Liver (tissue), 9 donors: ENCODE results near the gene AEN. TPM values are rescaled to one million over a fixed set of nuclear protein-coding genes. Genes with fewer than 3 reads are reported as not detected.

Source experiments
- DNase-seq: peaks from one replicate; pipeline ENCODE4 v3.0.0-alpha.2; 2017; ENCODE audit warnings: low spot score
- H3K27ac ChIP-seq, 2 donors: one replicate each; pipeline ENCODE4 v1.7.0; 2013; ENCODE audit warnings: inconsistent platforms in 2 of 2, low read length in 2 of 2, control low read depth in 1 of 2, low read depth in 1 of 2, mild to moderate bottlenecking in 1 of 2
- H3K27me3 ChIP-seq, 4 donors: one replicate each; pipeline versions ENCODE4 v1.6.1 to v1.7.0; 2013; ENCODE audit warnings: low read length in 3 of 4, inconsistent platforms in 1 of 4, mild to moderate bottlenecking in 1 of 4, moderate library complexity in 1 of 4; ENCODE audit not compliant: control insufficient read depth in 4 of 4, insufficient read depth in 4 of 4
- H3K36me3 ChIP-seq, 4 donors: one replicate each; pipeline versions ENCODE4 v1.6.1 to v1.7.0; 2013; ENCODE audit warnings: low read length in 3 of 4, mild to moderate bottlenecking in 3 of 4, low read depth in 1 of 4, moderate library complexity in 1 of 4; ENCODE audit not compliant: control insufficient read depth in 4 of 4, insufficient read depth in 3 of 4
- H3K4me1 ChIP-seq, 4 donors: one replicate each; pipeline versions ENCODE4 v1.6.1 to v1.7.0; 2013; ENCODE audit warnings: low read length in 3 of 4, mild to moderate bottlenecking in 3 of 4, moderate library complexity in 1 of 4; ENCODE audit not compliant: control insufficient read depth in 4 of 4, insufficient read depth in 4 of 4
- H3K4me3 ChIP-seq, 3 donors: one replicate each; pipeline versions ENCODE4 v1.6.1 to v1.7.0; 2013; ENCODE audit warnings: low read length in 3 of 3, control low read depth in 1 of 3, low read depth in 1 of 3, mild to moderate bottlenecking in 1 of 3
- H3K9ac ChIP-seq, 2 donors: one replicate each; pipeline ENCODE4 v1.7.0; 2013; ENCODE audit warnings: low read length in 2 of 2, mild to moderate bottlenecking in 2 of 2, moderate library complexity in 2 of 2, control low read depth in 1 of 2, low read depth in 1 of 2
- H3K9me3 ChIP-seq, 4 donors: one replicate each; pipeline versions ENCODE4 v1.6.1 to v1.7.0; 2013; ENCODE audit warnings: low read length in 3 of 4; ENCODE audit not compliant: control insufficient read depth in 4 of 4
- EGR1 ChIP-seq, 2 donors: IDR thresholded peaks; 2 replicates each; pipeline ENCODE4 v1.6.1; 2016 to 2018; ENCODE audit warnings: antibody characterized with exemption in 2 of 2, low read depth in 2 of 2
- FOXA1 ChIP-seq: IDR thresholded peaks from 2 replicates; pipeline ENCODE4 v1.6.1; 2016; ENCODE audit warnings: antibody characterized with exemption
- FOXA2 ChIP-seq: IDR thresholded peaks from 2 replicates; pipeline ENCODE4 v1.6.1; 2016; ENCODE audit warnings: antibody characterized with exemption
- GABPA ChIP-seq, 2 donors: IDR thresholded peaks in 1 of 2; conservative IDR thresholded peaks in 1 of 2; 2 replicates each; pipeline ENCODE4 v1.6.1; 2016; ENCODE audit warnings: antibody characterized with exemption in 2 of 2, mild to moderate bottlenecking in 1 of 2, moderate library complexity in 1 of 2
- HNF4A ChIP-seq, 2 donors: conservative IDR thresholded peaks; 2 replicates each; pipeline ENCODE4 v1.6.1; 2016; ENCODE audit warnings: antibody characterized with exemption in 2 of 2, mild to moderate bottlenecking in 2 of 2
- HNF4G ChIP-seq: IDR thresholded peaks from 2 replicates; pipeline ENCODE4 v1.6.1; 2016; ENCODE audit warnings: antibody characterized with exemption
- JUND ChIP-seq, 2 donors: IDR thresholded peaks; 2 replicates each; pipeline ENCODE4 v1.6.1; 2016; ENCODE audit warnings: antibody characterized with exemption in 2 of 2
- NR2F2 ChIP-seq: IDR thresholded peaks from 2 replicates; pipeline ENCODE4 v1.6.1; 2016; ENCODE audit warnings: antibody characterized with exemption
- RAD21 ChIP-seq, 2 donors: IDR thresholded peaks; 2 replicates each; pipeline ENCODE4 v1.6.1; 2016; ENCODE audit warnings: antibody characterized with exemption in 2 of 2, mild to moderate bottlenecking in 2 of 2
- RXRA ChIP-seq, 2 donors: IDR thresholded peaks; 2 replicates each; pipeline ENCODE4 v1.6.1; 2017 to 2018; ENCODE audit warnings: antibody characterized with exemption in 2 of 2, mild to moderate bottlenecking in 1 of 2
- SP1 ChIP-seq: IDR thresholded peaks from 2 replicates; pipeline ENCODE4 v1.6.1; 2018; ENCODE audit warnings: antibody characterized with exemption, mild to moderate bottlenecking
- YY1 ChIP-seq: IDR thresholded peaks from 2 replicates; pipeline ENCODE4 v1.6.1; 2016; ENCODE audit warnings: antibody characterized with exemption, mild to moderate bottlenecking
- WGBS: extraction: QIAGEN DNeasy Blood & Tissue Kit; methylation state at CpG from one replicate; pipeline ENCODE4 v1.1.7; 2013; 5-methylcytosine and 5-hydroxymethylcytosine counted together
- polyA plus RNA-seq, 2 donors: library from polyadenylated mRNA; stranded (reverse) in 1 of 2; unstranded in 1 of 2; fragments of 200-250 nt in 1 of 2; fragments of >200 nt in 1 of 2; fragmentation: Nextera tagmentation in 1 of 2; extraction: Ambion mirVana in 1 of 2; gene quantifications; one replicate each; pipeline versions ENCODE4 v1.2.1 to v1.2.3, GENCODE V29; 2013 to 2015
- total RNA-seq, 2 donors: library from RNA; depleted of rRNA; stranded (reverse); fragments of >200 nt; gene quantifications; one replicate each; pipeline ENCODE4 v1.2.3, GENCODE V29; 2014
- TF ChIP-seq, protein P1 (sequence below): IDR thresholded peaks from 2 replicates; pipeline ENCODE4 v1.6.1; 2016; ENCODE audit warnings: antibody characterized with exemption
- TF ChIP-seq, protein P2 (sequence below): fragments of 150-350 bp; IDR thresholded peaks from 2 replicates; pipeline ENCODE4 v1.5.1; 2017; ENCODE audit warnings: improper control_type of control experiment, low read depth, low read length; ENCODE audit not compliant: missing input control
- TF ChIP-seq, protein P3 (sequence below): IDR thresholded peaks from 2 replicates; pipeline ENCODE4 v1.6.1; 2016; ENCODE audit warnings: antibody characterized with exemption
- TF ChIP-seq, protein P4 (sequence below): IDR thresholded peaks from 2 replicates; pipeline ENCODE4 v1.6.1; 2016; ENCODE audit warnings: antibody characterized with exemption
- donor health status: healthy.
- donor health status: healthy.
- donor health status: healthy.
- donor health status: healthy.
- donor health status: healthy.

Gene AEN
- total and polyA plus RNA-seq, 4 donors: 2.8 to 19.2 (median 10.5) TPM

DNA sequence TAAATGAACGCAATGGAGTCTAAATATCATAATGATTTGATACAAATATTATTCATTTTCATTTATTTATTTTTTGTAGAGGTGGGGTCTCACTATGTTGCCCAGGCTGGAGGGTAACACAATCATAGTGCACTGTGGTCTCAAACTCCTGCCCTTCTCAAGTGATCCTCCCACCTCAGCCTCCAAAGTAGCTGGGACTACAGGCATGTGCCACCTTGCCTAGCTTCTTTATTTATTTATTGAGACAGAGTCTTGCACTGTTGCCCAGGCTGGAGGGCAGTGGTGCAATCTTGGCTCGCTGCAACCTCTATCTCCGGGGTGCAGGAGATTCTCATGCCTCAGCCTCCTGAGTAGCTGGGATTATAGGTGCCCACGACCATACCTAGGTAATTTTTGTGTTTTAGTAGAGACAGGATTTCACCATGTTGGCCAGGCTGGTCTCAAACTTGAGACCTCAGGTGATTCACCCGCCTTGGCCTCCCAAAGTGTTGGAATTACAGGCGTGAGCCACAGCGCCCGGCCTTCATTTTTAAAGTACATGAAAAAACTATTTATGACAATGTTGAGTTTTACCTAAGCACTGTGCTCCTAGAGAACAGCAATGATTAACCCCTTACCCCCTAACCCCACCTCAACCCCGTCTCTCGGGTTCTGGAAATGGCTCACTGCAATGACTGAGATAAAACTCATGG, 4.0 kb upstream of the AEN start:
- TF ChIP-seq RAD21 (IDR thresholded peaks at IDR 0.05) (no peak), YY1 (no peak)
- Histone ChIP-seq H3K9me3 (no peaks in the 10 kb centered on the region), H3K4me1 (peaks cover 6 to 29% (median 25%) of the 10 kb centered on the region in 4 donors), H3K9ac (no peak overlapping the region), H3K36me3 (no peaks in the 10 kb centered on the region), H3K4me3 (no peak overlapping the region), H3K27me3 (no peaks in the 10 kb centered on the region), H3K27ac (no peak overlapping the region)
- DNase-seq: no peak
- 92% methylated on average over 10 of the region's 10 CpGs for WGBS

DNA sequence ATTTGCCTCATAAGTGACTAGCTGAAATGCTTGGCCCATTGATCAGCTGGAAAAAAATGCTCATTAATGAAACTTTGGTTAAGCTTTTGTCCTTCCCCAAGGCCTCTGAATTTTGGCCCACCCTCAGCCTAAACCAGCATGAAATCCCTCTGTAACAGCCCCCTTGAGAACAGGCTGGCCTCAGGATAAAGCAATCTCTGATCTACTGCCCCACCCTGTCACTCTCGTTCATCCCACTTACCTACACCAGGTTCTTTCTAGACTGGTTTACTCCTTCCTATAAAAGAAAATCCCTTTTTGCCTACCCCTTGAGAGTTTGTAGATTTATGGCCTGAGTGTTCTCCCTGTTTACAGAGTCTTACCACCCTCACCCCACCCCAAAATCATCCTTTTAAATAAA, 3.4 kb upstream of the AEN start:
- whole genome bisulfite sequencing: 95% methylated on average over 1 of the region's 1 CpG
- DNase-seq: no peak
- Histone ChIP-seq H3K27me3 (no peaks in the 10 kb centered on the region), H3K4me1 (peaks cover 8 to 35% (median 29%) of the 10 kb centered on the region in 4 donors), H3K27ac (no peak overlapping the region), H3K9me3 (no peaks in the 10 kb centered on the region), H3K4me3 (no peak overlapping the region), H3K36me3 (no peaks in the 10 kb centered on the region), H3K9ac (no peak overlapping the region)
- TF ChIP-seq HNF4G: no peak
- no peak for TF ChIP-seq FOXA1
- no peak for TF ChIP-seq HNF4A (conservative IDR thresholded peaks at IDR 0.05)
- TF ChIP-seq, protein P1, sequence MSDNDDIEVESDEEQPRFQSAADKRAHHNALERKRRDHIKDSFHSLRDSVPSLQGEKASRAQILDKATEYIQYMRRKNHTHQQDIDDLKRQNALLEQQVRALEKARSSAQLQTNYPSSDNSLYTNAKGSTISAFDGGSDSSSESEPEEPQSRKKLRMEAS: no peak

DNA sequence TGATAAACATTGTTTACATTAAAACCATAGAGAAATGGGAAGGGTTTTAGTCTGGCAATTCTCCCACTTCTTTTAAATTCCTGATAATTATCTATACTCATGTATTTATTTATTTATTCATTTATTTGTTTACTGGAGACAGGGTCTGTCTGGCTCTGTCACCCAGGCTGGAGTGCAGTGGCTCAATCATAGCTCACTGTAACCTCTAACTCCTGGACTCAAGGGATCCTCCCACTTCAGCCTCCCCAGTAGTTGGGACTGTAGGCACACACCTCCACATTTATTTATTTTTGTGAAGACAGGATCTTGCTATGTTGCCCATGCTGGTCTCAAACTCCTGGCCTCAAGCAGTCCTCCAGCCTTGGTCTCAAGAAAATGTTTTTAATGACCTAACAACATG, 2.5 kb upstream of the AEN start:
- peaks cover 10 to 36% (median 30%) of the 10 kb centered on the region in 4 donors for H3K4me1 ChIP-seq
- no peak overlapping the region for H3K9ac ChIP-seq
- H3K36me3 ChIP-seq: no peaks in the 10 kb centered on the region
- H3K9me3 ChIP-seq: no peaks in the 10 kb centered on the region
- no peaks in the 10 kb centered on the region for H3K27me3 ChIP-seq
- H3K4me3 ChIP-seq: no peak overlapping the region
- no peak overlapping the region for H3K27ac ChIP-seq
- DNase-seq: no peak
- TF ChIP-seq JUND (IDR thresholded peaks at IDR 0.05) (no peak), GABPA (IDR thresholded peaks at IDR 0.05 in 1 of 2, conservative IDR thresholded peaks at IDR 0.05 in 1 of 2) (no peak), NR2F2 (no peak)
- TF ChIP-seq, protein P2, sequence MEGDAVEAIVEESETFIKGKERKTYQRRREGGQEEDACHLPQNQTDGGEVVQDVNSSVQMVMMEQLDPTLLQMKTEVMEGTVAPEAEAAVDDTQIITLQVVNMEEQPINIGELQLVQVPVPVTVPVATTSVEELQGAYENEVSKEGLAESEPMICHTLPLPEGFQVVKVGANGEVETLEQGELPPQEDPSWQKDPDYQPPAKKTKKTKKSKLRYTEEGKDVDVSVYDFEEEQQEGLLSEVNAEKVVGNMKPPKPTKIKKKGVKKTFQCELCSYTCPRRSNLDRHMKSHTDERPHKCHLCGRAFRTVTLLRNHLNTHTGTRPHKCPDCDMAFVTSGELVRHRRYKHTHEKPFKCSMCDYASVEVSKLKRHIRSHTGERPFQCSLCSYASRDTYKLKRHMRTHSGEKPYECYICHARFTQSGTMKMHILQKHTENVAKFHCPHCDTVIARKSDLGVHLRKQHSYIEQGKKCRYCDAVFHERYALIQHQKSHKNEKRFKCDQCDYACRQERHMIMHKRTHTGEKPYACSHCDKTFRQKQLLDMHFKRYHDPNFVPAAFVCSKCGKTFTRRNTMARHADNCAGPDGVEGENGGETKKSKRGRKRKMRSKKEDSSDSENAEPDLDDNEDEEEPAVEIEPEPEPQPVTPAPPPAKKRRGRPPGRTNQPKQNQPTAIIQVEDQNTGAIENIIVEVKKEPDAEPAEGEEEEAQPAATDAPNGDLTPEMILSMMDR: no peak

DNA sequence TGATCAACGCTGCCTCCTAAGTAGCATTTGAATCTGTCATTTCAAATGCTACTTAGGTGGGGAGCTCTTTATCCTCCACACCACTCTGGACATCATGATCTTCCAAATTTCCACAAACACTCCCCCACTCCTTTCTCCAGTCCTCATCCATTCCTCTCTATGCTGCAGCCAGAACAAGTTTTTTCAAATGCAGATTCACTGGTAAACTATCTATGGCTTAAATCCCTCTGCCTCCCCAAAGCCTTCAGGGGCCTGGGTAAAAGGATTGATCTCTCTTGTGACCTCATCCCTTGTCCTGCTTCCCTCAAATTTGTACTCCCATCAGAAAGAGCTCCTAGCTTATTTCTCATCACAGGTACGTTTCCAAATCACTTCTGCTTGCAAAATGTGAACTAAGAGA, 1.3 kb upstream of the AEN start:
- Histone ChIP-seq H3K36me3 (no peaks in the 10 kb centered on the region), H3K27me3 (no peaks in the 10 kb centered on the region), H3K27ac (no peak overlapping the region), H3K4me3 (no peak overlapping the region), H3K9me3 (no peaks in the 10 kb centered on the region), H3K4me1 (peaks cover 12 to 39% (median 24%) of the 10 kb centered on the region in 4 donors), H3K9ac (no peak overlapping the region)
- no peak for DNase-seq
- WGBS: 81% methylated on average over 2 of the region's 2 CpGs
- TF ChIP-seq EGR1 (IDR thresholded peaks at IDR 0.05; ENCODE audit: low read depth in 2 of 2) (no peak), RAD21 (IDR thresholded peaks at IDR 0.05) (no peak), HNF4G (no peak), FOXA2 (no peak), SP1 (no peak), JUND (IDR thresholded peaks at IDR 0.05) (no peak), RXRA (IDR thresholded peaks at IDR 0.05) (no peak), GABPA (IDR thresholded peaks at IDR 0.05 in 1 of 2, conservative IDR thresholded peaks at IDR 0.05 in 1 of 2) (no peak), YY1 (no peak), FOXA1 (no peak)
- TF ChIP-seq, protein P3, sequence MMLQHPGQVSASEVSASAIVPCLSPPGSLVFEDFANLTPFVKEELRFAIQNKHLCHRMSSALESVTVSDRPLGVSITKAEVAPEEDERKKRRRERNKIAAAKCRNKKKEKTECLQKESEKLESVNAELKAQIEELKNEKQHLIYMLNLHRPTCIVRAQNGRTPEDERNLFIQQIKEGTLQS: no peak
- TF ChIP-seq, protein P2: no peak
- TF ChIP-seq, protein P4, sequence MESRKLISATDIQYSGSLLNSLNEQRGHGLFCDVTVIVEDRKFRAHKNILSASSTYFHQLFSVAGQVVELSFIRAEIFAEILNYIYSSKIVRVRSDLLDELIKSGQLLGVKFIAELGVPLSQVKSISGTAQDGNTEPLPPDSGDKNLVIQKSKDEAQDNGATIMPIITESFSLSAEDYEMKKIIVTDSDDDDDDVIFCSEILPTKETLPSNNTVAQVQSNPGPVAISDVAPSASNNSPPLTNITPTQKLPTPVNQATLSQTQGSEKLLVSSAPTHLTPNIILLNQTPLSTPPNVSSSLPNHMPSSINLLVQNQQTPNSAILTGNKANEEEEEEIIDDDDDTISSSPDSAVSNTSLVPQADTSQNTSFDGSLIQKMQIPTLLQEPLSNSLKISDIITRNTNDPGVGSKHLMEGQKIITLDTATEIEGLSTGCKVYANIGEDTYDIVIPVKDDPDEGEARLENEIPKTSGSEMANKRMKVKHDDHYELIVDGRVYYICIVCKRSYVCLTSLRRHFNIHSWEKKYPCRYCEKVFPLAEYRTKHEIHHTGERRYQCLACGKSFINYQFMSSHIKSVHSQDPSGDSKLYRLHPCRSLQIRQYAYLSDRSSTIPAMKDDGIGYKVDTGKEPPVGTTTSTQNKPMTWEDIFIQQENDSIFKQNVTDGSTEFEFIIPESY: no peak
- TF ChIP-seq, protein P1: no peak
